Ascending aorta (tissue), 2 donors: ENCODE data around the gene CCDC28A. TPM values are rescaled to one million over a fixed set of nuclear protein-coding genes. Genes with fewer than 3 reads are reported as not detected.

Experiments
- DNase-seq, 2 donors: peaks; one replicate each; pipeline ENCODE4 v3.0.0-alpha.2; 2019; ENCODE audit warnings: low spot score in 2 of 2
- H3K27ac ChIP-seq, 2 donors: fragments of 200-600 bp; sonication (generic); one replicate each; pipeline ENCODE4 v1.5.1; 2016 to 2017; ENCODE audit warnings: mild to moderate bottlenecking in 1 of 2
- H3K27me3 ChIP-seq: fragments of 200-600 bp; sonication (generic); one replicate; pipeline ENCODE4 v1.5.1; 2017
- H3K36me3 ChIP-seq, 2 donors: fragments of 200-600 bp; sonication (generic); one replicate each; pipeline ENCODE4 v1.5.1; 2016
- H3K4me1 ChIP-seq, 2 donors: fragments of 200-600 bp; sonication (generic); one replicate each; pipeline ENCODE4 v1.5.1; 2016 to 2017; ENCODE audit warnings: mild to moderate bottlenecking in 1 of 2
- H3K4me3 ChIP-seq, 2 donors: fragments of 200-600 bp; sonication (generic); one replicate each; pipeline ENCODE4 v1.5.1; 2016 to 2017; ENCODE audit warnings: mild to moderate bottlenecking in 1 of 2
- H3K9me3 ChIP-seq, 2 donors: fragments of 200-600 bp; sonication (generic); one replicate each; pipeline ENCODE4 v1.5.1; 2016
- CTCF ChIP-seq, 3 experiments: fragments of 200-600 bp in 2 of 3; fragments of 450-650 bp in 1 of 3; sonication (generic) in 2 of 3; IDR thresholded peaks; one replicate each; pipeline ENCODE4 v1.5.1; 2016 to 2019; ENCODE audit warnings: antibody characterized with exemption in 3 of 3, mild to moderate bottlenecking in 1 of 3, moderate library complexity in 1 of 3
- intact Hi-C: fragments of 100-400 bp; cut with DNase I; formaldehyde crosslinking; loops from one replicate; pipeline ENCODE4 v1.15.1; 2023
- total RNA-seq: library from RNA; depleted of rRNA; stranded (reverse); fragments of >200 nt; gene quantifications from one replicate; pipeline ENCODE4 v1.1.0, GENCODE V29; 2016

CCDC28A gene
- total RNA-seq, 1 donor from 2014 or later: 0.32 TPM

GRCh38 chr6:138814179-138814834 is 40.7 kb downstream of the CCDC28A start:
- H3K4me1 ChIP-seq: no peaks in the 10 kb centered on the region
- DNase-seq: no peak
- H3K27me3 ChIP-seq: no peaks in the 10 kb centered on the region
- H3K36me3 ChIP-seq: no peaks in the 10 kb centered on the region
- H3K9me3 ChIP-seq: no peaks in the 10 kb centered on the region
- intact Hi-C loops: no loop called here
- H3K4me3 ChIP-seq: no peak overlapping the region
- no peak for TF ChIP-seq CTCF (IDR thresholded peaks at IDR 0.05)
- no peak overlapping the region for H3K27ac ChIP-seq

- Histone ChIP-seq H3K27me3 (no peaks in the 10 kb centered on the region), H3K9me3 (no peaks in the 10 kb centered on the region), H3K4me1 (no peaks in the 10 kb centered on the region), H3K4me3 (no peak overlapping the region), H3K27ac (no peak overlapping the region), H3K36me3 (no peaks in the 10 kb centered on the region)
- DNase-seq: no peak
- intact Hi-C loops: no loop called here
- no peak for TF ChIP-seq CTCF (IDR thresholded peaks at IDR 0.05)
Observed at GRCh38 chr6:138815221-138815620, 41.7 kb downstream of the CCDC28A start.

GRCh38 chr6:138815797-138816528 is 42.4 kb downstream of the CCDC28A start:
- Histone ChIP-seq H3K27ac (no peak overlapping the region), H3K36me3 (no peaks in the 10 kb centered on the region), H3K4me1 (no peaks in the 10 kb centered on the region), H3K4me3 (no peak overlapping the region), H3K9me3 (no peaks in the 10 kb centered on the region), H3K27me3 (no peaks in the 10 kb centered on the region)
- peak; percentile 55 to 72 (median 72) for TF ChIP-seq CTCF (IDR thresholded peaks at IDR 0.05)
- no peak for DNase-seq
- intact Hi-C loops: loop anchor here (2.0 kb wide), 1 partner anchor 549 kb away; no protein-coding TSS in a partner anchor

GRCh38 chr6:138817799-138818198 is 44.2 kb downstream of the CCDC28A start:
- no peak for DNase-seq
- Histone ChIP-seq H3K27ac (no peak overlapping the region), H3K27me3 (no peaks in the 10 kb centered on the region), H3K9me3 (no peaks in the 10 kb centered on the region), H3K4me3 (no peak overlapping the region), H3K36me3 (no peaks in the 10 kb centered on the region), H3K4me1 (no peaks in the 10 kb centered on the region)
- TF ChIP-seq CTCF (IDR thresholded peaks at IDR 0.05): no peak
- intact Hi-C loops: loop anchor here (1.0 to 2.0 kb wide), 2 partner anchors 171 to 547 kb away; partner anchors contain the start of gene REPS1

- Histone ChIP-seq H3K4me1 (no peaks in the 10 kb centered on the region), H3K9me3 (no peaks in the 10 kb centered on the region), H3K27ac (no peak overlapping the region), H3K4me3 (no peak overlapping the region), H3K27me3 (no peaks in the 10 kb centered on the region), H3K36me3 (no peaks in the 10 kb centered on the region)
- TF ChIP-seq CTCF (IDR thresholded peaks at IDR 0.05): no peak
- no peak for DNase-seq
- intact Hi-C loops: no loop called here
Observed at GRCh38 chr6:138818496-138819194, 45.1 kb downstream of the CCDC28A start.
